GM12801 (cell line): Measurements from ENCODE around the gene ADISSP.

Source experiments
- TF ChIP-seq, protein P1 (sequence below): IDR thresholded peaks from one replicate; pipeline ENCODE4 v1.5.1; 2011; ENCODE audit warnings: control low read depth; ENCODE audit not compliant: insufficient read length; ENCODE audit errors: extremely low read depth

Gene ADISSP

DNA sequence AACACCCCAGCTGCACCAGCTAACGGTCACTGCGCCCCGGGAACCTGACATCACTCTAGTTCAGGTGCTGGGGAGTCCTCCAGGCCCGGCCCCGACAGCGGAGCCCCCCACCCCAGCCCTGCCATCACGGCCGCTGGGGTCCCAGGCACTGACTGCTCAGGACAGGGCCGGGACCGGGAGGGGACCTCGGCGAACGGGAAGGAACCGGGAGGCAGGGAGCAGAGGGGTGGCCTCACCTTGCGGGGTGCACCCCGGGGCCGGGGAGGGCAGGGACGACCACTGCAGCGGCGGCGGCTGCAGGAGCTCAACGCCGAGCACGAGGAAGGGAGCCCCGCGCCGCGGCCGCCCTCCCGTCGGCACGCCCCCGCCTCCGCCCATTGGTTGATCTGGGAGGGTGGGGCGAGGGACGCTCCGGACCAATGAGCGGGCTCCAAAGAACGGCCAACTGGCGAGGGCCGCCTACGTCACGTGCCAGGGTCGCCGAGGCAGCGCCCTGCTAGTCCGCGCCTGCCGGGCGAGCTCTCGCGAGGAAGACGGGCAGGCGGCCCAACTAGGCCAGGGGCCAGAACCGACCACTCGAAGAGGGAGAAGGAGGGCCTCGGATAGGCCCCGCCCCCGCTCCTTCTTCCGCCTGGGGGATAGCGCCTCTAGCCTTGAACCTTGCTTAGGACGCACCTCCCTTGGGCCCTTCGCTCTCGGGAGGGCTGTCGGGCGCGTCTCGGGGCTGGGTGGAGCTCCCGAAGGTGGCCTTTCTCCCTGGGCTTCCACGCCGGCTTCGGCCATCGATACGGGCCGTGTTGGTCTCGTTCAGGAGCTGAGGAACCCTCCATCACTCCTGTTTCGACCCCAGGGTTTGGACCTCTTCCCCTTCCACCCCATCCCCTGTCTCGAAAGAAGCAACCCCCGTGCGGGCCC lies at the start of gene ADISSP:
TSS of gene ADISSP (minus strand) at position 327 of the 915 bp plus-strand sequence. CDS start 7,653 bp downstream, outside the sequence.
- TF ChIP-seq, protein P1, sequence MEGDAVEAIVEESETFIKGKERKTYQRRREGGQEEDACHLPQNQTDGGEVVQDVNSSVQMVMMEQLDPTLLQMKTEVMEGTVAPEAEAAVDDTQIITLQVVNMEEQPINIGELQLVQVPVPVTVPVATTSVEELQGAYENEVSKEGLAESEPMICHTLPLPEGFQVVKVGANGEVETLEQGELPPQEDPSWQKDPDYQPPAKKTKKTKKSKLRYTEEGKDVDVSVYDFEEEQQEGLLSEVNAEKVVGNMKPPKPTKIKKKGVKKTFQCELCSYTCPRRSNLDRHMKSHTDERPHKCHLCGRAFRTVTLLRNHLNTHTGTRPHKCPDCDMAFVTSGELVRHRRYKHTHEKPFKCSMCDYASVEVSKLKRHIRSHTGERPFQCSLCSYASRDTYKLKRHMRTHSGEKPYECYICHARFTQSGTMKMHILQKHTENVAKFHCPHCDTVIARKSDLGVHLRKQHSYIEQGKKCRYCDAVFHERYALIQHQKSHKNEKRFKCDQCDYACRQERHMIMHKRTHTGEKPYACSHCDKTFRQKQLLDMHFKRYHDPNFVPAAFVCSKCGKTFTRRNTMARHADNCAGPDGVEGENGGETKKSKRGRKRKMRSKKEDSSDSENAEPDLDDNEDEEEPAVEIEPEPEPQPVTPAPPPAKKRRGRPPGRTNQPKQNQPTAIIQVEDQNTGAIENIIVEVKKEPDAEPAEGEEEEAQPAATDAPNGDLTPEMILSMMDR: no peak

GRCh38 chr20:3815703-3816315 lies 48.3 kb upstream of the ADISSP start:
- TF ChIP-seq, protein P1: no peak

DNA sequence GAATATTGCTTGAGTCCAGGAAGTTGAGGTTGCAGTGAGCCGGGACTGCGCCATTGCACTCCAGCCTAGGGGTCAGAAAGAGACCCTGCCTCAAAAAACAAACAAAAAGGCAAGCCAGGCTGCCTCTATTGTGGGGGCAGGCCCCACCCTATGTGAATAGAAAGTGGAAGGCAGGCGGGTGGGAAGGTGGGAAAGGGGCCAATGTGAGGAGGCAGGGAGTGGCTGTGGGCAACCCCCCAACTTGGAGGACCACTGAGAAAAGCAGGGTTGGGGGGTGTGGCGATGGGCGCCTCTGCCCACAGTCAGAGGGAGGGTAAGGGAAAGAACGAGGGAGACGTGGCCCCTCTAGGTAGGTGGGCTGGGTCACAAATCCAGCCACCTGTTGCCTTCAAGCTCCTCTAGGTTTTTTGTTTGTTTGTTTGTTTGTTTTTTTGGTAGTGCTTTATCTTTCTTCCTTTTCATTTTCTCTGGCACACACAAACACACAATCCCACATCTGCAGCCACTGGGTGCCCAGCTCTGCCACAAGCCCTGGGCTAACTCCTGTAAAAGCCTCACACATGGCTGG lies 47.5 kb upstream of the ADISSP start:
- TF ChIP-seq, protein P1: no peak

GRCh38 chr20:3813848-3814581 lies 46.5 kb upstream of the ADISSP start:
- TF ChIP-seq, protein P1: no peak

DNA sequence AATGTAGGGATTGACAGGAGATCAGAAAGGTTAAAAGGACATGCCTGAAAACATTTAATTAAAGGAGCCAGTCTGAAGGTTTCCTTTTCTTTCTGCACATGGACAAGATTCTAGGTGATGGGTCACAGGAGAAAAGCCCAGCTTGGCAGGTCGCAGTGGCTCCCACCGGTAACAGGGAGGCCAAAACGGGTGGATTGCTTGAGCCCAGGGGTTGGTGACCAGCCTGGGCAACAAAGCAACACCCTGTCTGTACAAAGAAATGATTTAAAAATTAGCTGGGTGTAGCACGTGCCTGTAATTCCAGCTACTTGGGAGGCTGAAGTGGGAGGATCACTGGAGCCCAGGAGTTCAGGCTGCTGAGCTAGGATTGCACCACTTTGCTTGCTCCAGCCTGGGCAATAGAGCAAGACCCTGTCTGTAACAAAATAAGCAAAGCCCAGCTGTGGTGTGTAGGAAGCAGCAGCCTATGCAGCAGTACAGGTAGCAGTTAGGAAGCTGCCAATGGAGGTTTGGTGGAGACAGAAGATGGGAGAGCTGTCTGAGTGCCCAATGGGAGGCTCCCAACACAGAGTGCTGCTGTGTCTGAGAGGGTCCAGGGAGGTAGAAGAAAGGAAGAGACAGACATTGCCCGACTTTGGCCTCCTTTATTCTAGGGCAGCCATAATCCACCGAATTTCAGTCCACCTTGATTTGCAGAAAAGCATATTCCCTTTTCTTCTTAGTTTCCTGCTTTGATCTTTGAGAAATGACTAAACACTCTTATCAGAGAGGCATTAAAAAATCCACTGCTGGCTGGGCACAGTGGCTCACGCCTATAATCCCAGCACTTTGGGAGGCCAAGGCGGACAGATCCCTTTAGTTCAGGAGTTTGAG lies 45.7 kb upstream of the ADISSP start:
- TF ChIP-seq, protein P1: no peak

GRCh38 chr20:3812259-3812681 lies 44.7 kb upstream of the ADISSP start:
- TF ChIP-seq, protein P1: no peak
